Caco-2 (cell line): ENCODE data around the gene DDX24. TPM values are rescaled to one million over a fixed set of nuclear protein-coding genes. Genes with fewer than 3 reads are reported as not detected.

Experiments
- BruUV-seq: library from RNA; stranded (reverse); fragments of 400-500 nt; replicated peaks from 2 replicates; lab custom pipeline; 2021; lab: Mats Ljungman, UMichigan
- CTCF ChIA-PET: fragments of 300-600 bp; sonication (Branson Sonifier 250); formaldehyde crosslinking; loops from one replicate; lab custom pipeline; 2022; ENCODE audit warnings: antibody characterized with exemption; lab: Charles Lee
- POLR2A ChIA-PET: fragments of 300-600 bp; sonication (Branson Sonifier 250); formaldehyde crosslinking; loops from one replicate; lab custom pipeline; 2022; ENCODE audit warnings: antibody characterized with exemption; lab: Charles Lee
- DNase-seq, 2 experiments: peaks; one replicate each; pipeline versions ENCODE4 v3.0.0 to v3.0.0-alpha.2; 2020 to 2022
- H3K27me3 ChIP-seq: replicated peaks from 2 replicates; pipeline ENCODE4 v1.6.0; 2011; ENCODE audit warnings: low read length; ENCODE audit not compliant: control insufficient read depth, insufficient read depth
- H3K36me3 ChIP-seq: 2 replicates; pipeline ENCODE4 v1.5.1; 2011; ENCODE audit warnings: low read length; ENCODE audit not compliant: control insufficient read depth, insufficient read depth
- H3K4me1 ChIP-seq: fragments of 250-450 bp; sonication (Bioruptor Pico); 2 replicates; pipeline ENCODE4 v1.5.1; 2020; ENCODE audit warnings: mild to moderate bottlenecking
- H3K4me3 ChIP-seq: 2 replicates; pipeline ENCODE4 v1.5.1; 2011; ENCODE audit warnings: low read depth, mild to moderate bottlenecking, control low read depth, low read length
- H3K9me3 ChIP-seq: fragments of 250-450 bp; sonication (Bioruptor Pico); 2 replicates; pipeline ENCODE4 v1.5.1; 2020; ENCODE audit warnings: mild to moderate bottlenecking, moderate library complexity
- H3K27ac Mint-ChIP-seq: one replicate; pipeline ENCODE4 v1.8.0; 2022; ENCODE audit warnings: mixed read lengths; ENCODE audit not compliant: unreplicated experiment
- H3K27me3 Mint-ChIP-seq: one replicate; pipeline ENCODE4 v1.8.0; 2022; ENCODE audit warnings: mixed read lengths; ENCODE audit not compliant: insufficient read depth, unreplicated experiment
- H3K36me3 Mint-ChIP-seq: one replicate; pipeline ENCODE4 v1.8.0; 2022; ENCODE audit warnings: mild to moderate bottlenecking, mixed read lengths; ENCODE audit not compliant: insufficient read depth, unreplicated experiment
- H3K4me1 Mint-ChIP-seq: one replicate; pipeline ENCODE4 v1.8.0; 2022; ENCODE audit warnings: low read depth, mixed read lengths; ENCODE audit not compliant: unreplicated experiment
- H3K4me3 Mint-ChIP-seq: one replicate; pipeline ENCODE4 v1.8.0; 2022; ENCODE audit warnings: mild to moderate bottlenecking, moderate library complexity, mixed read lengths; ENCODE audit not compliant: unreplicated experiment
- H3K9me3 Mint-ChIP-seq: one replicate; pipeline ENCODE4 v1.8.0; 2022; ENCODE audit warnings: mixed read lengths; ENCODE audit not compliant: unreplicated experiment
- CTCF ChIP-seq, 2 experiments: fragments of 200-600 bp in 1 of 2; IDR thresholded peaks; 1 replicate in 1 of 2; 2 replicates in 1 of 2; pipeline versions ENCODE4 v1.5.1 to v1.8.0; 2011 to 2022; ENCODE audit warnings: antibody characterized with exemption in 1 of 2, control low read depth in 1 of 2, inconsistent platforms in 1 of 2, low read depth in 1 of 2, low read length in 1 of 2, mild to moderate bottlenecking in 1 of 2, moderate library complexity in 1 of 2; ENCODE audit not compliant: insufficient read depth in 1 of 2, severe bottlenecking in 1 of 2, unreplicated experiment in 1 of 2
- intact Hi-C: fragments of 100-400 bp; cut with micrococcal nuclease; formaldehyde crosslinking; loops from one replicate; pipeline ENCODE4 v1.10.0; 2022; ENCODE audit not compliant: unreplicated experiment
- total RNA-seq: library from RNA; stranded (reverse); gene quantifications from 2 replicates; pipeline ENCODE4 v1.2.3, GENCODE V29; 2022

DDX24 gene
- total RNA-seq, 1 experiment from 2014 or later: 131 TPM

GRCh38 chr14:94122438-94122837 lies 41.4 kb upstream of the DDX24 start:
- POLR2A ChIA-PET: no interaction called here
- DNase-seq: no peak

GRCh38 chr14:94121485-94121884 lies 40.5 kb upstream of the DDX24 start:
- intact Hi-C loops: no loop called here
- DNase-seq: no peak
- TF ChIP-seq CTCF (IDR thresholded peaks at IDR 0.05; ENCODE audit: insufficient read depth in 1 of 2, low read depth in 1 of 2, low read length in 1 of 2, severe bottlenecking in 1 of 2, unreplicated experiment in 1 of 2): no peak
- CTCF ChIA-PET: no interaction called here
- no peak overlapping the region for H3K27ac Mint-ChIP-seq
- H3K36me3 ChIP-seq: no peaks in the 10 kb centered on the region
- H3K9me3 Mint-ChIP-seq: no peaks in the 10 kb centered on the region
- no peaks in the 10 kb centered on the region for H3K4me1 Mint-ChIP-seq
- no peaks in the 10 kb centered on the region for H3K9me3 ChIP-seq
- no peaks in the 10 kb centered on the region for H3K4me1 ChIP-seq
- peaks cover 4% of the 10 kb centered on the region for H3K27me3 Mint-ChIP-seq
- no TSS peak for BruUV-seq
- 0 out of 2 replicates have a peak, but pooled peaks cover 1% of the 10 kb centered on the region for H3K27me3 ChIP-seq
- H3K4me3 ChIP-seq: no peak overlapping the region
- H3K36me3 Mint-ChIP-seq: no peaks in the 10 kb centered on the region
- no peak overlapping the region for H3K4me3 Mint-ChIP-seq
- POLR2A ChIA-PET: no interaction called here

More at GRCh38 chr14:94122438-94122837, 41.4 kb upstream of the DDX24 start:
- CTCF ChIA-PET: interaction anchor here (0.6 kb wide), 1 partner anchor 17 kb away, joined by 6 read pairs; no protein-coding TSS in a partner anchor
- intact Hi-C loops: no loop called here
- H3K36me3 ChIP-seq: no peaks in the 10 kb centered on the region
- H3K4me3 ChIP-seq: no peak overlapping the region
- H3K4me1 Mint-ChIP-seq: no peaks in the 10 kb centered on the region
- H3K9me3 ChIP-seq: no peaks in the 10 kb centered on the region
- H3K27me3 Mint-ChIP-seq: peaks cover 4% of the 10 kb centered on the region
- no TSS peak for BruUV-seq
- no peak for TF ChIP-seq CTCF (IDR thresholded peaks at IDR 0.05; ENCODE audit: insufficient read depth in 1 of 2, low read depth in 1 of 2, low read length in 1 of 2, severe bottlenecking in 1 of 2, unreplicated experiment in 1 of 2)
- 0 out of 2 replicates have a peak, but pooled peaks cover 1% of the 10 kb centered on the region for H3K27me3 ChIP-seq
- H3K36me3 Mint-ChIP-seq: no peaks in the 10 kb centered on the region
- H3K4me3 Mint-ChIP-seq: no peak overlapping the region
- H3K27ac Mint-ChIP-seq: no peak overlapping the region
- no peaks in the 10 kb centered on the region for H3K4me1 ChIP-seq
- no peaks in the 10 kb centered on the region for H3K9me3 Mint-ChIP-seq

- H3K27me3 ChIP-seq: 0 out of 2 replicates have a peak, but pooled peaks cover 1% of the 10 kb centered on the region
- no peaks in the 10 kb centered on the region for H3K9me3 ChIP-seq
- CTCF ChIA-PET: no interaction called here
- TF ChIP-seq CTCF (IDR thresholded peaks at IDR 0.05; ENCODE audit: insufficient read depth in 1 of 2, low read depth in 1 of 2, low read length in 1 of 2, severe bottlenecking in 1 of 2, unreplicated experiment in 1 of 2): no peak
- no peaks in the 10 kb centered on the region for H3K4me1 Mint-ChIP-seq
- no peaks in the 10 kb centered on the region for H3K36me3 ChIP-seq
- no peaks in the 10 kb centered on the region for H3K4me1 ChIP-seq
- POLR2A ChIA-PET: no interaction called here
- peaks cover 4% of the 10 kb centered on the region for H3K27me3 Mint-ChIP-seq
- no peak overlapping the region for H3K27ac Mint-ChIP-seq
- H3K4me3 ChIP-seq: no peak overlapping the region
- no peak for DNase-seq
- BruUV-seq: no TSS peak
- no peaks in the 10 kb centered on the region for H3K36me3 Mint-ChIP-seq
- no peak overlapping the region for H3K4me3 Mint-ChIP-seq
- no peaks in the 10 kb centered on the region for H3K9me3 Mint-ChIP-seq
- intact Hi-C loops: no loop called here
These were observed 39.8 kb upstream of the DDX24 start for GRCh38 chr14:94120667-94121340.
